Right lung (tissue), 10 donors: ENCODE data around the gene THYN1. TPM values are rescaled to one million over a fixed set of nuclear protein-coding genes. Genes with fewer than 3 reads are reported as not detected.
A peak's percentile ranks its signal among the peaks of the same experiment; 100 is the strongest.
"Not testable (repeated sequence)": the region's sequence is repeated elsewhere in the genome, so short reads cannot be mapped to it uniquely, and the experiment has no call there.

Source experiments
- DNase-seq, 2 donors: peaks; one replicate each; pipeline ENCODE4 v3.0.0-alpha.2; 2013
- long read RNA-seq, 8 donors: transcript quantifications; one replicate each; lab custom pipeline, GENCODE V29; 2026
- polyA plus RNA-seq, 5 donors: library from polyadenylated mRNA; unstranded; fragments of 120-200 nt; gene quantifications; one replicate each; pipeline versions ENCODE4 v1.2.1 to v1.2.3, GENCODE V29; 2013; ENCODE audit warnings: inconsistent platforms in 1 of 5, low replicate concordance in 1 of 5; ENCODE audit not compliant: insufficient read length in 5 of 5, insufficient read depth in 1 of 5

Gene THYN1
- 10 to 100 TPM; 64.5 to 77.8 (median 76.5) TPM for polyA plus RNA-seq
- long read RNA-seq, donor 1, transcript THYN1-201 (7 exons, 1,299 nt), result minor isoform, 13 of 67 reads
- long read RNA-seq, donor 1, transcript THYN1-203 (8 exons, 943 nt), result major isoform, 17 of 67 reads
- long read RNA-seq, donor 1, transcript THYN1-204 (8 exons, 893 nt), result minor isoform, 13 of 67 reads
- long read RNA-seq, donor 1, partial matches to known transcripts, result 20 of 67 reads
- long read RNA-seq, donor 1, other reads (novel, unspliced or antisense), result 0 of 67 reads
- long read RNA-seq, donor 2, transcript THYN1-204 (8 exons, 893 nt), result minor isoform, 10 of 34 reads
- long read RNA-seq, donor 2, transcript THYN1-201 (7 exons, 1,299 nt), result minor isoform, 5 of 34 reads
- long read RNA-seq, donor 2, transcript THYN1-203 (8 exons, 943 nt), result major isoform, 11 of 34 reads
- long read RNA-seq, donor 2, partial matches to known transcripts, result 6 of 34 reads
- long read RNA-seq, donor 2, other reads (novel, unspliced or antisense), result 0 of 34 reads
- long read RNA-seq, donor 3, transcript THYN1-201 (7 exons, 1,299 nt), result minor isoform, 6 of 47 reads
- long read RNA-seq, donor 3, transcript THYN1-203 (8 exons, 943 nt), result major isoform, 12 of 47 reads
- long read RNA-seq, donor 3, transcript THYN1-204 (8 exons, 893 nt), result minor isoform, 11 of 47 reads
- long read RNA-seq, donor 3, partial matches to known transcripts, result 16 of 47 reads
- long read RNA-seq, donor 3, other reads (novel, unspliced or antisense), result 0 of 47 reads
- long read RNA-seq, donor 4, transcript THYN1-203 (8 exons, 943 nt), result major isoform, 6 of 17 reads
- long read RNA-seq, donor 4, partial matches to known transcripts, result 8 of 17 reads
- long read RNA-seq, donor 4, other reads (novel, unspliced or antisense), result 0 of 17 reads
- long read RNA-seq, donor 5, transcript THYN1-203 (8 exons, 943 nt), result major isoform, 28 of 73 reads
- long read RNA-seq, donor 5, transcript THYN1-201 (7 exons, 1,299 nt), result minor isoform, 7 of 73 reads
- long read RNA-seq, donor 5, transcript THYN1-204 (8 exons, 893 nt), result minor isoform, 14 of 73 reads
- long read RNA-seq, donor 5, partial matches to known transcripts, result 21 of 73 reads
- long read RNA-seq, donor 5, other reads (novel, unspliced or antisense), result 0 of 73 reads
- long read RNA-seq, donor 6, transcript THYN1-201 (7 exons, 1,299 nt), result minor isoform, 7 of 58 reads
- long read RNA-seq, donor 6, transcript THYN1-204 (8 exons, 893 nt), result minor isoform, 15 of 58 reads
- long read RNA-seq, donor 6, transcript THYN1-203 (8 exons, 943 nt), result major isoform, 16 of 58 reads
- long read RNA-seq, donor 6, partial matches to known transcripts, result 16 of 58 reads
- long read RNA-seq, donor 6, other reads (novel, unspliced or antisense), result 0 of 58 reads
- long read RNA-seq, donor 7, transcript THYN1-203 (8 exons, 943 nt), result major isoform, 17 of 38 reads
- long read RNA-seq, donor 7, partial matches to known transcripts, result 11 of 38 reads
- long read RNA-seq, donor 7, other reads (novel, unspliced or antisense), result 0 of 38 reads
- long read RNA-seq, donor 8, transcript THYN1-203 (8 exons, 943 nt), result major isoform, 8 of 15 reads
- long read RNA-seq, donor 8, partial matches to known transcripts, result 0 of 15 reads
- long read RNA-seq, donor 8, other reads (novel, unspliced or antisense), result 0 of 15 reads

DNA sequence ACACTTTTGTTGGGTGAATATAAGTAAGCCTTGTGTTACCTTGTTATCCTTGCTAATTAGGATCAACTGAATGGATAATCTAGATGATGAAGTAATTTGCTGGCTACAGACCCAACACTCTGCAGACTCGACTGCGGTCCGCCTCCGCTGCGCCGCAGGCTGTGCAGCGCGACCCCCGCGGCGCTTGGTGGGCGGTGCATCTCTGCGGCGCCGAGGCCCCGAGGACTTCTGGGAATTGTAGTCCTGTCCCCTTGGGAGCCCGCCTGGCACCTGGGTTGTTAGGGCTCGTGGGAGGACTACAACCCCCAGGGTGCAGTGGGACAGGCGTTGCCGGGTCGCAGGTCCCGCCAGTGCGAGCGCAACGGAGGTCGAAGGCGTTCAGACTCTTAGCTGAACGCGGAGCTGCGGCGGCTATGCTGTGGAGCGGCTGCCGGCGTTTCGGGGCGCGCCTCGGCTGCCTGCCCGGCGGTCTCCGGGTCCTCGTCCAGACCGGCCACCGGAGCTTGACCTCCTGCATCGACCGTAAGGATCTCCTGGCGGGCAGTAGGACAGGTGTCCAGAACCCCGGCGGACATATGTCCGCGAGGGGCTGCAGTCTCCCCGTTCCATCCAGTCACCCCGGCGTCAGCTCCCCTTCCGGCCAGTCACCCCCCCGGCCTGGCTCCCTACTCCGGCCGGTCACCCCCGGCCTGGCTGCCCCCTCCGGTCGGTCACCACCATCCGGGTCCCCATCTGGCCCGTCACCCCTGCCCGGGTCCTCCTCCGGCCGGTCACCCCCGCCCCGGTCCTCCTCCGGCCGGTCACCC, at the start of gene THYN1, which contains the start of gene ACAD8:
THYN1 (minus strand) TSS at position 165 of the 806 bp plus-strand sequence. CDS start 470 bp downstream, outside the sequence.
ACAD8 (plus strand) TSS at position 381 of the 806 bp plus-strand sequence; CDS start at position 414, 33 bp downstream.
- peak; percentile 95 to 96 for DNase-seq

DNA sequence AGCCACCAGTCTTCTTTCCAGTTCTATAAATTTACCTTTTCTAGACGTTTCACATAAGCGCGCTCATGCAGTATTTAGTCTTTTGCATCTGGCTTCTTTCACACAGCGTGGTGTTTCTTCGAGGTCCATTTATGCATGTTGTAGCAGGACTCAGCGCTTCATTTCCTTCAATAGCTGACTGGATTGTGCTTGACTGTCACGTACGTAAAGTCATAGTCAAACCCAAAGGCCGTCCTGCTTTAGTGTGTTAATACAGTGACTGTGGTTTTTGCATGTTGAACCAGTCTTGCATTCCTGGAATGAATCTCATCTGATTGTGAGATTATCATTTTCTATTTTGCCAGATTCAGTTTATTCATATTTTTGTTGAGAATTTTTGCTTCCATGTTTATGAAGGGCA, 41.5 kb upstream of the THYN1 start:
- no peak for DNase-seq

DNA sequence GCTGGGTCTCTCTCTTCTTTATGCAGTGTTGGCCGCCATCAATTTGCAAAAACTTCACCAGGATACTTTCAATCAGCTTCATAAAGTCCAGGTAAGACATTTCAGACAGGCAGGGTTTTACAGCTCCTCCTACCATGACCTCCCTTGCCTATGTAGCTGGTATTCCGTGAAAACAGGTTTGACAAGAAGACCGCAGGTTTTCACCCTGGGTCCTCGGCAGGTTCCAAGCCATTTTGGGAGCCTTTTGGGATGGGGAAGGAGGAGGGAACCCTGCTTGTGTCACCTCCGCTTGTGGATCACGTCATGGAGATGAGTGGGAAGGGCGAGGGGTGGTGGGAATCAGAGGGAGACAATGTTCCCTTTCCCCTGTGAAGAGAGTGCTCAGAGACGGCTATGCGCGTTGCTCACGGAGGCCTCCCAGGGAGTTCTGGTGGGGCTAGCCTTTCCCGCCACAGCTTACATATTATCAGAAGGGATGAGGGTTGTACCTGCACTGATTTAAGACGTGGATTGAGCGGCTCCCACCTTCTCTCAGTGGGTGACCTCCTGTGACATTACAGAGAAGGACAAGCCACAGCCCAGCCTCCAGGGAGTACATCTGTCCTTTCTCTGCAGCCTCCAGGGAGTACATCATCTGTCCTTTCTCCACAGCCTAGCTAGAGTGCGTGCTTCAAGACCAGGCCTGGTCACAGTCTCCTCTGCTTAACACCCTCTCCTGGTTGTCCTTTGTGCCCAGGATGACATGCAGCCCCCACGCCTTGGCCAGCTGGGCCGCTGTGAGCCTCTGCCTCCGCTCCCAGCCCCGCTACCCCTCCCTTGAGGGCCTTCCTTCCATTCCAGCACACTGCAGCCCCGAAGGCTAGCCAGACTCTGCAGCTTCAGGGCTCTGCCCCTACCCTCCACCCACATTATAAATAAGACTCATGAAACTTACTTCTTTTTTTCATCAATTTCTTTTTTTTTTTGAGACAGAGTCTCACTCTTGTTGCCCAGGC, 40.3 kb upstream of the THYN1 start:
- DNase-seq, result no peak

DNA sequence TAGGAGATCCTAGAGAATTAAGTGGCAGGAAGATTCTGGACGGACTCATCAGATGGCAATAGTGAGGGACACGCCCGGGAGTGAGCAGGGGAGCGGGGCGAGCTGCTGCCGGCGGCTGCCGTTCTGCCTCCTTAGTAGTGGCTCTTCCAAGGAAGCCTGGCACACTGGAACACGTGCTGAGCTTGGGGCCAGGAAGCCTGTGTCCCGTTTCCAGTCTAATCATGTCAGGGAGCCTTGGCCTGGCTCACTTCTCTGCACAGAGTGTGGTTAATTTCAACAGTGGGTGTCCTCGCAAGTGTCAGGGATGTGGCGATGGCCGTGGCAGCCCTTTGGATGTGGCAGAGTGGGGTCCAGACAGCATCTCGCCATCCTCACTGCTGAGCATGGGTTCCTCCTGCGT, 39.5 kb upstream of the THYN1 start:
- no peak for DNase-seq

DNA sequence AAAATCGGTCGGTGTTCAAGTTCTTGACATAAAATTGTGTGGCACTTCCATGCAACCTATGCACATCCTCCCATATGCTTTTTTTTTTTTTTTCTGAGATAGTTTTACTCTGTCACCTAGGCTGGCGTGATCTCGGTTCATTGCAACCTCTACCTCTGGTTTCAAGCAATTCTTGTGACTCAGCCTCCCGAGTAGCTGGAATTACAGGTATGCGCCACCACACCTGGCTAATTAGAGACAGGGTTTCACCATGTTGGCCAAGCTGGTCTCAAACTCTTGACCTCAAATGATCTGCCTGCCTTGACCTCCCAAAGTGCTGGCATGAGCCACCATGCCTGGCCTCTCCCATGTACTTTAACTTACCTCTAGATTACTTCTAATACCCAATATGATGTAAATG, 38.0 kb upstream of the THYN1 start:
- DNase-seq, result no peak

DNA sequence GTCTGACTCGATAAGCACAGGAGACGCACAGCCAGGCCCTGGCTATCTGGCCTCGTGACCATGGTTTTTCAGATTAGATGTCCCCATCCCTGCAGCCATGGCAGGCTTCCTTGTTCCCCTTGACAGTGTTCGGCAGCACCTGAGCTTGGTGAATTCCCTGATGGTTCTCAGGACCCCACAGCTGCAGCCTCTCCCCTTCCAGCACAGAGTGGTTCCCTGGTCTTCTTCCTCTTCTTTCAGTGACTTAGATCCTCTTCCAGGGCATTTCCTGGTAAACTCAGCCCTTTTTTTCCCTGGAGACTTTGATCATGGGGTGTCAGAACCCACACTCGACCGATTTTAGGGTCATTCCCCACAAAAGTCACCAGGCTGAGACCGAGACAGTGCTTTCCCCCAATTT, 37.5 kb upstream of the THYN1 start:
- no peak for DNase-seq

DNA sequence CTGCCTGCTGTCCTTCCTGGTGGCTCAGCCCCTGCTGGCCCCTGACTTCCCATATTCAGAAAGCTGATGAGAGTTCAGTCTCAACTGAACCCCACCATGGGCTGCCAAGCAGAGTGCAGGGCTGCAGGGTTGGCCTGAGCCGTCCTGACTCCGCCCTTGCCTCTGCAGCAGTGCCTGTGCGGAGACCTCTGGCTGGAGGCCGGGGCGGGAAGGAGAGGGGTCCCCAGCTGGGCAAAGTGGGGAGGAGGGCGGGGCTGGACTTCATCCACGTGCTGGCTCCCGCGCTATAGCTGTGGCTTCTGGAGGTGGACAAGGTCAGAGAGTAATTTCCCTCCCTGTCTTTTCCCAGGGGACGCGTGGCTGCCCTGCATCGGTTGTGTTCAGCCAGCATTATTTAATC, 36.6 kb upstream of the THYN1 start:
- no peak for DNase-seq

DNA sequence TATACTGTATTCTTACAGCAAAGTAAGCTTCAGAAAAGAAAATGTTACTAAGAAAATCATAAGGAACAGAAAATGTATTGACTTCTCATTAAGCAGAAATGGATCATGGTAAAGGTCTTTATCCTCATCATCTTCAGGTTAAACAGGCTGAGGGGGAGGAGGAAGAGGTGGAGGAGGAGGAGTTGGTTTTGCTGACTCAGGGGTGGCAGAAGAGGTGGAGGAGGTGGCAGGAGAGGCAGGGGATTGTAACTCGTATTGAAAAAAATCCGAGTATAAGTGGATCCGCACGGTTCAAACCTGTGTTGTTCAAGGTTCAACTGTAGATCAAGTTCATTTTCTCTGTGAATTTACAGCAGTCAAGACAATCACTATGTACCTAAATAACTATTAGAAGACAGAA, 36.0 kb upstream of the THYN1 start:
- DNase-seq, result no peak

DNA sequence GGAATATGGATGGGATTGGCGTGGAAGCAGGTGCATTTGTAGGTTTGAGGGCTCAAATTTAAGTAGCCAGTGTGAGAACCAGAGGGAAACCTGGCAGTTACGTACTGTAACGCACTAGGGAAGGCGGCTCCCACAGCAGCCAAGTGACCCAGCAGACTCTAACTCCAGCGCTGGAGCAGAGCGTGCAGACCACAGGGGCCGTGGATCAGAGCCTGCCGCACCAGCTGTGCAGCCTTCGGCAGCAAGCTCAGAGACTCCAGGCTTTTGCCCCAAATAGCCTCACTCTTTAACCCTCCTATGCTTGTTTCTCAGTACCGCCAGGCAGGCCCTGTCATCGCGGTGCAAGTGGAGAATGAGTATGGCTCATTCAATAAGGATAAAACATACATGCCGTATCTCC, 35.3 kb upstream of the THYN1 start:
- no peak for DNase-seq

DNA sequence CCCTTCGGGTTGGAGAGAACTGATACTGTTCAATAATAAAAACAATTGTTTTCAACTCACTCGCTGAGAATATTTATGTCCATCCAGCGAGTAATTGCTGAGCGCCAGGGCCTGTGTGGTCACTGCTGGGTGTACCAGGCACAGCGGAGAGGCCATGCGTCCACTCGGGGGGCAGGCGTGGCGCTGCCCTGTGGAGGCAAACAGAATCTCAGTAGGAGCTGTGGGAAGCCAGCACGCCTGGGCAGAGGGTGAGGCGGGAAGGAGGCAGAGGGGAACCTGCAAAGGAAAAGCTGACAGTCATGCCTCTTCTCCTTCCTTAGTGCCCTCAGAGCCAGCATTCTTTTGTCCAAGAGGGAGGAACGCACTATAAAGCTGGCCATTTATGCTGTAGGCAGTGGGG, 34.4 kb upstream of the THYN1 start:
- no peak for DNase-seq

DNA sequence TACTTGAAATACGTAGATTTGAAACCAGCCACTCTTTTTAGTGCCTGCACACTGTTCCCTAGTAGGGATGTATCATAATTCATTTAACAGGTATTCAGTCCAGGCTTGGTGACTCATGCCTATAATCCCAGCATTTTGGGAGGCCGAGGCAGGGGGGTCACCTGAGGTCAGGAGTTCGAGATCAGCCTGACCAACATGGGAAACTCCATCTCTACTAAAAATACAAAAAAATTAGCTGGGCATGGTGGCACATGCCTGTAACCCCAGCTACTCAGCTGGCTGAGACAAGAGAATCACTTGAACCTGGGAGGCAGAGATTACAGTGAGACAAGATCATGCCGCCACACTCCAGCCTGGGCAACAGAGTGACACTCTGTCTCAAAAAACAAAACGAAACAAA, 31.2 kb upstream of the THYN1 start:
- DNase-seq, result not testable (repeated sequence)

DNA sequence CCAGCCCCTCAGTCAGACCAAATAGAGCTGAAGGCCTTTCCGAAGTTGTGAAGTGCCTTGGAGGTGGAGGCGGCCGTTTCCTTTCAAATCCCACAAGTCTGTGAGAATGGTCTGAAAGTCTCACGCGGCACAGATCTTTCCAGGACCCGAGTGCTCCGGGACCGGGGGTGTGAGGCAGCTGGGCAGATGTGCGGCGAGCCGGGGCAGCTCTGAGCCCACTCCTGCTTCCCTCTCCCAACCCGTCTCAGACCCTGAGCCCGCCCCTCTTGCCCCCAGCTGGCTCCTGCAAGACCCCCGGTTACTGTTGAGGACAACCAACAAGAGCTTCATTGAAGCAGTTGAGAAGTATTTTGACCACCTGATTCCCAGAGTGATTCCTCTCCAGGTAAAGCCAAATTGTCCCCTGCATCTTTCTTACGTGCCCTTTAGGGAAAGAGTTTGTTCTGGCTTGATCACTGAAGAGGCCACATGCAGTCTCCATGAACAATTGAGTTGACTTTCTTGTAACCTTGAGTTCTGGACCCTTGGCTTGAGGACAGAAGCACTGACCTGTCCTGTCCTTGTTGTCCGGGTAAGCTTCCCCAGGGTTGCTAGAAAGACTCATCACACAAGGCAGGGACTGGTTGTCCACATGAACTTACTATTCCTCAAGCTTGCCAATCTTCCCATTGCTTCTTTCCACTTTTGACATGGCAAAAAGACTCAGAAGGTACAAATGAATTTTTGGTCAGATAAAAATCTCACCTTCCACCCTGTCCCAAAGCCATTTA, 30.5 kb upstream of the THYN1 start:
- no peak for DNase-seq

DNA sequence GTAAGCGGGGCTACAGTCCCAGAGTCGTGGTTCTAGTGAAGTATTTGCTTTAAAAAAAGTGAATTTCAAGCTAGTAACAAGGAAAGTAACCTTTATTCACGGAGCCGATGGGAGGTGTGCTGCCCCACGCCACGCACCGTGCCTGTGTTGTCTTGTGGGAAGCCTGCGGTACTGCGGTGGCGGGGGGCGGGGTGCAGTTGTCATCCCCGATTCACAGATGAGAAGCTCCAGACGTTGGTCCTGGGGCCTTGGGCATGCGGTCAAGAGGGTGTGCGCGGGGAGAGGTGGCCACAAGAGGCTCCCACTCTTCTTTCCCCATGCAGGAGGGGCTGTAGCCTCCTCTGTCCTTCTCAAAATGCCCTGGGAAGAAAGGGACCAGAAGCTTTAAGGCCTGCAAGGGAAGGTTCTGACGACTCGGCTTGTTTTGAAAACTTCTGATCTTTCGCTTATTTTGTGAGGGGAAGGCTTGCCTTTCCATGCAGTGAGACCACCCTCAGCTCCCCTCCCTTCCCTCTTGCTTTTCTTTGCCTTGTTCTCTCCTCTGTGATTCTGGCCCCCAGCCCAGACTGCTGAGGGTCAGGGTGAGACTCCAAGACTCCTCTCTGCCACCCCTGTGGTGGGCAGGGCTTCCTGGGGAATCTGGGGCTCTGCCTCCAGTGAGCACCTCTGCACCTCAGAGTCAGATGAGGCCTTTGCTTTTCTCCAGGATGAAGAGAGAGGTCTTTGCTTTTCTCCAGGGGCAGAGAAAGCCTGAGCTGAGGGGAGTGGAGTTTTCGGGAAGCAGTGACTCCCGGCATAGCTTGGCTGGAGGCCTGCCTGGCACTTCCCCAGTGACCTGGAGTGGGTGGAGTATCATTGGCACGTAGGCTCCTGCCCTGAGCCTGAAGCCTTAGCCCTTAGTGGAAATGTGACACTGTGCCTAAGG, 29.2 kb upstream of the THYN1 start:
- no peak for DNase-seq

DNA sequence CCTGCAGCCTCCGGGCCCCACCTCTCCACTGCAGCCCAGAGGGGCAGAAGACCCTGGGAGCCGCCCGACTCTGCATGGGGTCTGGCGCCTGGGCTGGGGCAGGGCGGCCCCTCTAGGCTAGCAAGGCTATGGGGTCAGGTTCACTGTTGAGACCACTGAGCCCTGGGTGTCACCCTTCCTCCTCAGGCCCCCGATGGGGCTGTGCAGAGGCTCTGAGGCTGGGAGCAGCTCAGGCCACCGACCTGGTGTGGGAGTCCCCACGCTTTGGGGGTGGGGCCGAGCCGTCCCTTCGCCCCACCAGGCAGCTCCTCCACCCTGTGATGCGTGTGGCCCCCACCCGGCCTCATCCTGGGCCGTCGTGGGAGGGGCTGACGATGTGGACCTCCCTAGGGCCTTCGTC, 28.5 kb upstream of the THYN1 start:
- not testable (repeated sequence) for DNase-seq

DNA sequence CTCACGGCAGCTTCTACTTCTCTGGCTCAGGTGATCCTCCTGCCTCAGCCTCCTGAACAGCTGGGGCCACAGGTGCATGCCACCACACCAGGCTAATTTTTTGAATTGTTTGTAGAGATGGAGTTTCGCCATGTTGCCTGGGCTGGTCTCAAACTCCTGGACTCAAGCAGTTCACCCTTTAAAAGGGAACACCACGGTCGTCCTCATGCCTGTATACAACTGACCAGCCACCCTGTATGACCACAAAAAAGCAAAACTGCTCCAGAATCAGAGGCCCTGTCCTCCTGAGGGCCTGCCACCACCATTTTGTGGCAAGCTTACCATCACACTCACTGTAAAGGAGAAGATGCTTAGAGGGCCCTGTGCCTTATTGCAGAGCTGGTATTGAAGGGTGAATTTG, 25.2 kb upstream of the THYN1 start:
- DNase-seq, result no peak

DNA sequence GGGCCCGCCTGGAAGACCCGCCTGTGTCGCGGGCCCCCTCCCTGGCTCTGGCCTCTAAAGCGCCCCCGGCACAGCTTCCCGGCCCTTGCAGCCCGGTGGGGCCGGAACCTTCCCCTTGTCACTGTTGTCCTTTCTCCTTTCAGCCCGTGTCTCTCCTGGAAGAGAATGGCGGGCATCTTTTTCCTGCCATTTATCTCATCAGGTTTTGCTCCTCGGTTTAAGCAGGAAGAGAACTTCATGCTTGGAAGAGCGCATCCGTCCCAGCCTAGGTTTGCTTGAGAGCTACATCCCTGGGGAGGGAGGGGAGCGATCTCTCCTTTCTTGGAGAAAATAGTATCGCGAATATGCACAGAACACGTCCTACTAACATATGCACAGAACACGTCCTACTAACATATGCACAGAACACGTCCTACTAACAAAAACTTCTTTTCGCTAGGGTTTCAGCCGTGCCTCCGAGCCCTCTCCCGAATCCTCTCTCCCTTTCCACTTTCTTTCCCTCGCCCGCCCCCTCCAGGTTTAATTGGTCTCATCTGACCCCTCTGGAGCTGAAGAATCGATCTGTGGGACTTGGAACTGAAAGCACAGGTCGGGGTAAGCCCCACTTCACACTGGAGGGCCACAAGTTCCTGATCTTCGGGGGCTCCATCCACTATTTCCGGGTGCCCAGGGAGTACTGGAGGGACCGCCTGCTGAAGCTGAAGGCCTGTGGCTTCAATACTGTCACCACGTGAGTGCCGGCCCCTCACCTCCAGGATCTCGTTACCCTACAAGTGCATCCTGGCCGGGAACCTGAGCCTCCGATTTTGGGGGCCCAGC, 24.2 kb upstream of the THYN1 start:
- DNase-seq, result no peak
